HG03460 (cell line): ENCODE results near the gene NMRAL1.

Experiments used
- ATAC-seq: cut with Tn5 transposase; IDR thresholded peaks from one replicate; pipeline ENCODE4 v1.9.1; 2021; ENCODE audit not compliant: unreplicated experiment

Gene NMRAL1

GRCh38 chr16:4426722-4427372 is 47.6 kb downstream of the NMRAL1 start:
- ATAC-seq, result no peak

GRCh38 chr16:4426021-4426684 is 48.3 kb downstream of the NMRAL1 start:
- peak; percentile 24 for ATAC-seq

GRCh38 chr16:4425378-4426020 is 48.9 kb downstream of the NMRAL1 start, which contains the start of gene DNAJA3:
DNAJA3 (plus strand) TSS chr16:4425868; CDS start chr16:4425882, 14 bp downstream.
- peak; percentile 89 for ATAC-seq

- no peak for ATAC-seq
Observed at GRCh38 chr16:4420505-4421105, 53.8 kb downstream of the NMRAL1 start.

- ATAC-seq, result no peak
Observed at GRCh38 chr16:4419402-4419959, 54.9 kb downstream of the NMRAL1 start.

GRCh38 chr16:4416200-4417032 is 58.0 kb downstream of the NMRAL1 start, which contains the start of gene CORO7:
CORO7 (minus strand) TSS chr16:4416596; CDS start chr16:4416518, 78 bp downstream.
- peak; percentile 43 for ATAC-seq

GRCh38 chr16:4415538-4416199 is 58.8 kb downstream of the NMRAL1 start:
- no peak for ATAC-seq

GRCh38 chr16:4414187-4414917 is 60.1 kb downstream of the NMRAL1 start:
- peak; percentile 66 for ATAC-seq

GRCh38 chr16:4412854-4413253 is 61.6 kb downstream of the NMRAL1 start:
- ATAC-seq, result no peak

- no peak for ATAC-seq
Observed at GRCh38 chr16:4412159-4412558, 62.3 kb downstream of the NMRAL1 start.
